GM18858 (cell line): ENCODE measurements around the gene SLC17A6.

Experiments used
- ATAC-seq: cut with Tn5 transposase; IDR thresholded peaks from one replicate; pipeline ENCODE4 v1.9.1; 2021; ENCODE audit not compliant: unreplicated experiment

Gene SLC17A6

GRCh38 chr11:22389526-22390282, 51.5 kb downstream of the SLC17A6 start:
- ATAC-seq: no peak

GRCh38 chr11:22390283-22390655, 52.1 kb downstream of the SLC17A6 start:
- no peak for ATAC-seq

DNA sequence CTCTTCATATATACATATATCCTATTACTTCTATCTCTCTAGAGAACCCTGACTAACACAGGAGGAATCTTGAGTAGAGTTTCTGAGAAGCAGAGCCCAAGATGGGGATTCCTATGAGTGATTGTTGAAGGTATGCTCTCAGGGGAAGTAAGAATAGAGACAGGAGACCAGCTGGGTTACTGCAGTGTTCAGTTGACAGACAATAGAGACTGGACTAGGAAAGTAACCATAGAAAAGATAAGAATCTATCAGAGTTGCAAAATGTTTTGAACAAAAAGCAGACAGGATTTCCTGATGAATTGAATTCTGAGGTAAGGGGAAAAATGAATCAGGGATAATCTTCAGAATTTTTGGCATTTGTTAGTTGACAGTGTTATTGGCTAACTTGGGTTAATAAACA, 54.4 kb downstream of the SLC17A6 start:
- no peak for ATAC-seq

- no peak for ATAC-seq
Measured at GRCh38 chr11:22405377-22405776, 67.2 kb downstream of the SLC17A6 start.

DNA sequence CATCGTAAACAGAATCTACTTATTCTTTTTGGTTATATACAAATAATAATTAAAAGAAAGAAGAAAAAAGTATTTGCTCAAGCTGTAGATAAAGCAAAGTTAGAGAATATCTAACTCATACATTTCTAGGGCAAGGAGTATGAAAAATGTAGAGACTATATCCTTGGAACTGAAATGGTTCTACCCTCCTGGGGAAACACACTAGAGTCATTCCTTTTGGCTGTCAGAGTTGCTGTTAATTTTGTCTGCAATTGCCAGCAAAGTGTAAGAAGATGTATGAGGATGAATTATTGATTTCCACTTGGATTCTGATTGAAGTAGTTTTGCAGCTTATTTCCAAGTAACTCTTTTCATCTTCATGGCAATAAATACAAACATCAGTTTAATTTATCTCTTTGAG, 69.1 kb downstream of the SLC17A6 start:
- no peak for ATAC-seq

DNA sequence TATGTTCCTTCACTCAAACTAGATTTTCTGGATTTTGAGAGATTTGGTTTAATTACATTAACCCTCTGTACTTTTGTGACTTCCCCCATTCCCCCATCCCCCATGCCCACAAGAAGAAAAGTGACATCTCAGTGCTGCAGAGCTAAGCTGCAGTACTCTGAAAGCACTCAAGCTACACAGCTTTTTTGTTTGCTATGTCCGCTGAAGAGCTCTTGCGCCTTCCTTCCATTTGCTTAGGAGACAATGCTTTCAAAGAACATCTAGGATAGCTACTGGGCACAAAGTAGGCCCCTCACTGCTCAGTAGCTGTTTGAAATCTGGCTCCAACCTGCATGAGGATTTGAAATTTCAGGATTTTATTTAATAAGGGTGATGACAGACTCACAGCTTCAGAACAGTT, 69.7 kb downstream of the SLC17A6 start:
- no peak for ATAC-seq

DNA sequence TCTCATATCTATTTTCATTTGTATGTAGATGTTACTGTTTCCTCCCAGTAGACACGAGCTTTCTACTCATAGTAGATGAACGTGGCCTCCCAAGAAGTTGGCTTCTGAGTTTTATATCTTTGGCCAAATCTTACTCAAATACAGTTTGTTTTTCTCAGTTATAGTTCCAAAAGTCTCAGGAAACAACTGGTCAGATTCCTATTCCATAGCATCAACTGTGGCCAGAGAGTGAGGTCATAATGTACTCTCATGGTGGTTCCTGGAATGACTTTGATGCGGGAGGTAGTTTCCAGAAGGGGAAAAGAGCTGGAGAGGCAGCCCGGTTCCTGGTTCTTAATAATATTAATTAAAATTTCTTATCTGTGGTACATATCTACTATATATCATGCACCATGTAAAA, 77.3 kb downstream of the SLC17A6 start:
- no peak for ATAC-seq

- ATAC-seq: no peak
Measured at GRCh38 chr11:22416462-22416861, 78.3 kb downstream of the SLC17A6 start.

GRCh38 chr11:22426915-22427314, 88.7 kb downstream of the SLC17A6 start:
- ATAC-seq: no peak
